Endothelial cell of umbilical vein (primary cell): ENCODE data around the gene RALGPS1. TPM values are rescaled to one million over a fixed set of nuclear protein-coding genes. Genes with fewer than 3 reads are reported as not detected.

Experiments
- BruUV-seq: library from RNA; stranded (reverse); fragments of 400-500 nt; replicated peaks from 2 replicates; lab custom pipeline; 2021; lab: Mats Ljungman, UMichigan
- CTCF ChIA-PET: fragments of 300-600, 350-600 bp; sonication (Branson Sonifier 250); formaldehyde crosslinking; loops from one replicate; lab custom pipeline; 2021; ENCODE audit warnings: antibody characterized with exemption, inconsistent platforms; lab: Charles Lee
- POLR2A ChIA-PET: fragments of 300-600, 350-600 bp; sonication (Branson Sonifier 250); formaldehyde crosslinking; loops from one replicate; lab custom pipeline; 2021; ENCODE audit warnings: antibody characterized with exemption, inconsistent platforms; lab: Charles Lee
- DNase-seq: peaks from one replicate; pipeline ENCODE4 v3.0.0-alpha.2; 2011; ENCODE audit warnings: low read depth, low spot score
- FAIRE-seq: peaks from 2 replicates; lab custom pipeline; 2011; peaks lifted over from hg19 to GRCh38; lab: Jason Lieb, UNC
- H2AFZ ChIP-seq: 2 replicates; pipeline ENCODE4 v1.6.0; 2012; ENCODE audit warnings: low read depth, low read length, control low read depth, inconsistent platforms
- H3K27ac ChIP-seq: 2 replicates; pipeline ENCODE4 v1.5.1; 2011; ENCODE audit warnings: low read depth, mild to moderate bottlenecking, control low read depth, low read length, moderate library complexity; ENCODE audit not compliant: insufficient read depth
- H3K27me3 ChIP-seq, 2 experiments: 2 replicates each; pipeline versions ENCODE4 v1.6.0 to v1.6.1; 2011; ENCODE audit warnings: low read length in 2 of 2, mixed read lengths in 1 of 2; ENCODE audit not compliant: control insufficient read depth in 2 of 2, insufficient read depth in 2 of 2
- H3K36me3 ChIP-seq, 2 experiments: 2 replicates in 1 of 2; 3 replicates in 1 of 2; pipeline ENCODE4 v1.5.1; 2011; ENCODE audit warnings: low read length in 2 of 2, mild to moderate bottlenecking in 1 of 2, moderate library complexity in 1 of 2; ENCODE audit not compliant: control insufficient read depth in 2 of 2, insufficient read depth in 2 of 2; ENCODE audit errors: extremely low read depth in 1 of 2
- H3K4me1 ChIP-seq: 3 replicates; pipeline ENCODE4 v1.5.1; 2011; ENCODE audit warnings: mild to moderate bottlenecking, low read length; ENCODE audit not compliant: control insufficient read depth, insufficient read depth; ENCODE audit errors: extremely low read depth
- H3K4me2 ChIP-seq: 2 replicates; pipeline ENCODE4 v1.6.1; 2011; ENCODE audit warnings: low read length, control low read depth, mixed read lengths; ENCODE audit not compliant: insufficient read depth
- H3K4me3 ChIP-seq, 3 experiments: fragments of 200-600 bp in 1 of 3; sonication (generic), shearing (Covaris generic) in 1 of 3; replicated peaks in 1 of 3; 2 replicates each; pipeline ENCODE4 v1.5.1; 2011 to 2016; ENCODE audit warnings: control low read depth in 3 of 3, low read length in 3 of 3, mild to moderate bottlenecking in 2 of 3, inconsistent platforms in 1 of 3, low read depth in 1 of 3, moderate library complexity in 1 of 3; ENCODE audit not compliant: insufficient read depth in 1 of 3
- H3K79me2 ChIP-seq: 2 replicates; pipeline ENCODE4 v1.6.0; 2012; ENCODE audit warnings: low read length, inconsistent platforms; ENCODE audit not compliant: control insufficient read depth, insufficient read depth
- H3K9ac ChIP-seq: replicated peaks from 2 replicates; pipeline ENCODE3; 2011; ENCODE audit warnings: low read length, control low read depth; ENCODE audit not compliant: insufficient read depth; ENCODE audit errors: extremely low read depth
- H3K9me1 ChIP-seq: replicated peaks from 3 replicates; pipeline ENCODE4 v1.6.0; 2011; ENCODE audit warnings: mild to moderate bottlenecking, low read length; ENCODE audit not compliant: control insufficient read depth, insufficient read depth; ENCODE audit errors: extremely low read depth
- H3K9me3 ChIP-seq: replicated peaks from 2 replicates; pipeline ENCODE4 v1.5.1; 2012; ENCODE audit warnings: low read length, inconsistent platforms; ENCODE audit not compliant: control insufficient read depth, insufficient read depth
- H4K20me1 ChIP-seq: replicated peaks from 2 replicates; pipeline ENCODE3; 2011; ENCODE audit warnings: mild to moderate bottlenecking, low read length; ENCODE audit not compliant: control insufficient read depth, insufficient read depth; ENCODE audit errors: extremely low read depth
- EZH2 ChIP-seq: IDR thresholded peaks from 2 replicates; pipeline ENCODE4 v1.6.1; 2012; ENCODE audit warnings: borderline replicate concordance, low read depth, mild to moderate bottlenecking, moderate library complexity, low read length, inconsistent platforms; ENCODE audit not compliant: severe bottlenecking
- FOS ChIP-seq: IDR thresholded peaks from 2 replicates; pipeline ENCODE4 v1.6.1; 2011; ENCODE audit warnings: mild to moderate bottlenecking, low read length, moderate library complexity, borderline replicate concordance; ENCODE audit not compliant: insufficient read depth
- GATA2 ChIP-seq: IDR thresholded peaks from 2 replicates; pipeline ENCODE4 v1.7.0; 2011; ENCODE audit warnings: low read depth, mild to moderate bottlenecking, moderate library complexity, mixed read lengths, low read length; ENCODE audit not compliant: insufficient read length, insufficient read depth
- JUN ChIP-seq: IDR thresholded peaks from 2 replicates; pipeline ENCODE4 v1.6.1; 2011; ENCODE audit warnings: borderline replicate concordance, low read depth; ENCODE audit not compliant: insufficient read length, insufficient read depth
- MYC ChIP-seq: IDR thresholded peaks from one replicate; pipeline ENCODE4 v1.6.1; 2011; ENCODE audit warnings: mild to moderate bottlenecking, low read depth, low read length
- POLR2A ChIP-seq: IDR thresholded peaks from 2 replicates; pipeline ENCODE4 v1.6.1; 2012; ENCODE audit warnings: low read depth, mild to moderate bottlenecking, control low read depth, low read length
- POLR2AphosphoS5 ChIP-seq: IDR thresholded peaks from 2 replicates; pipeline ENCODE4 v1.6.1; 2012; ENCODE audit warnings: low read depth, mild to moderate bottlenecking, control low read depth, low read length, moderate library complexity; ENCODE audit not compliant: insufficient read depth
- dilution Hi-C: fragments of 300-500 bp; cut with MboI; formaldehyde crosslinking; loops from one replicate; pipeline ENCODE4 v1.15.0; 2019; ENCODE audit warnings: low sequenced_read_pairs; ENCODE audit not compliant: extremely low pct_ligation_motif_present
- intact Hi-C: fragments of 100-400 bp; cut with micrococcal nuclease; formaldehyde crosslinking; loops from one replicate; pipeline ENCODE4 v1.10.0; 2022
- polyA plus RNA-seq, 4 experiments: library from polyadenylated mRNA; depleted of rRNA in 3 of 4; stranded (reverse) in 3 of 4; unstranded in 1 of 4; fragments of >200 nt; gene quantifications; 2 replicates each; pipeline versions ENCODE4 v1.2.1 to v1.2.3, GENCODE V29; 2011 to 2012; ENCODE audit warnings: missing spikeins in 1 of 4
- total RNA-seq: library from RNA; stranded (reverse); gene quantifications from 2 replicates; pipeline ENCODE4 v1.2.3, GENCODE V29; 2021
- TF ChIP-seq, protein P1 (sequence below): IDR thresholded peaks from 2 replicates; pipeline ENCODE4 v1.6.1; 2011; ENCODE audit not compliant: insufficient read depth, insufficient read length
- TF ChIP-seq, protein P2 (sequence below), 2 donors: IDR thresholded peaks; 1 replicate in 1 of 2; 2 replicates in 1 of 2; pipeline ENCODE4 v1.5.1; 2011; ENCODE audit warnings: low read length in 2 of 2, mild to moderate bottlenecking in 2 of 2, moderate library complexity in 2 of 2, control low read depth in 1 of 2, inconsistent platforms in 1 of 2, low read depth in 1 of 2; ENCODE audit not compliant: insufficient read depth in 1 of 2; ENCODE audit errors: extremely low read depth in 1 of 2

Gene RALGPS1
- total and polyA plus RNA-seq, 2 donors (not counting 3 experiments of a cell fraction or from before 2014, with no cell fraction given): 3.8 to 5.5 TPM

DNA sequence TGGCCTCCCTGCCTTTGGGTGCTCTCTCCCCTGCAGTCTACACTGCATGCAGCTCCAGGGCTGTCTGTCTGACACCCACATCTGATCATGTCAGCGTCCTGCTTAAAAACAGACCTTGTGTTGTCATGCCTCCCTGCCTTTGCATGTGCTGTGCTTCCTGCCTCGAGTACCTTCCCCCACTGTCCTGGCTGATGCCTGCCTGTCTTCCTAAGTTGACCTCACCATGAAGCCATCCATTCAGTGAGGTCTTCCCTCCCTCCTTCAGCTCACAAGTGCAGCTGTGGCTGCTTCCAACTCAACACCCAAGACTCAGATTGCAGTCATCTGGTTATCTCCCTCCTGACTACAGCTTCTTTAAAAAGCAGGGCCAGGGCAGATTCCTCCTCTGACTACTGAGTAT is 202.4 kb downstream of the RALGPS1 start:
- H3K9ac ChIP-seq: no peak overlapping the region
- dilution Hi-C loops (no loop called here), intact Hi-C loops (no loop called here)
- H3K27me3 ChIP-seq: no peaks in the 10 kb centered on the region
- H3K9me3 ChIP-seq: no peaks in the 10 kb centered on the region
- H3K79me2 ChIP-seq: peaks cover 3% of the 10 kb centered on the region
- H3K4me2 ChIP-seq: no peak overlapping the region
- H3K4me1 ChIP-seq: peaks cover 28% of the 10 kb centered on the region
- H4K20me1 ChIP-seq: no peaks in the 10 kb centered on the region
- no peak overlapping the region for H3K4me3 ChIP-seq
- DNase-seq (no peak), FAIRE-seq (no peak)
- ChIA-PET CTCF (no interaction called here), POLR2A (no interaction called here)
- H2AFZ ChIP-seq: no peak overlapping the region
- no peaks in the 10 kb centered on the region for H3K36me3 ChIP-seq
- no peak for TF ChIP-seq JUN
- TF ChIP-seq POLR2AphosphoS5: no peak
- no peak for TF ChIP-seq EZH2
- TF ChIP-seq, protein P1, sequence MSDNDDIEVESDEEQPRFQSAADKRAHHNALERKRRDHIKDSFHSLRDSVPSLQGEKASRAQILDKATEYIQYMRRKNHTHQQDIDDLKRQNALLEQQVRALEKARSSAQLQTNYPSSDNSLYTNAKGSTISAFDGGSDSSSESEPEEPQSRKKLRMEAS: no peak
- no peak for TF ChIP-seq FOS
- TF ChIP-seq POLR2A: no peak
- TF ChIP-seq, protein P2, sequence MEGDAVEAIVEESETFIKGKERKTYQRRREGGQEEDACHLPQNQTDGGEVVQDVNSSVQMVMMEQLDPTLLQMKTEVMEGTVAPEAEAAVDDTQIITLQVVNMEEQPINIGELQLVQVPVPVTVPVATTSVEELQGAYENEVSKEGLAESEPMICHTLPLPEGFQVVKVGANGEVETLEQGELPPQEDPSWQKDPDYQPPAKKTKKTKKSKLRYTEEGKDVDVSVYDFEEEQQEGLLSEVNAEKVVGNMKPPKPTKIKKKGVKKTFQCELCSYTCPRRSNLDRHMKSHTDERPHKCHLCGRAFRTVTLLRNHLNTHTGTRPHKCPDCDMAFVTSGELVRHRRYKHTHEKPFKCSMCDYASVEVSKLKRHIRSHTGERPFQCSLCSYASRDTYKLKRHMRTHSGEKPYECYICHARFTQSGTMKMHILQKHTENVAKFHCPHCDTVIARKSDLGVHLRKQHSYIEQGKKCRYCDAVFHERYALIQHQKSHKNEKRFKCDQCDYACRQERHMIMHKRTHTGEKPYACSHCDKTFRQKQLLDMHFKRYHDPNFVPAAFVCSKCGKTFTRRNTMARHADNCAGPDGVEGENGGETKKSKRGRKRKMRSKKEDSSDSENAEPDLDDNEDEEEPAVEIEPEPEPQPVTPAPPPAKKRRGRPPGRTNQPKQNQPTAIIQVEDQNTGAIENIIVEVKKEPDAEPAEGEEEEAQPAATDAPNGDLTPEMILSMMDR (IDR thresholded peaks at IDR 0.05; ENCODE audit: extremely low read depth in 1 of 2, insufficient read depth in 1 of 2, low read depth in 1 of 2, low read length in 2 of 2): no peak
- TF ChIP-seq GATA2: no peak
- TF ChIP-seq MYC: no peak
- BruUV-seq: no TSS peak
- H3K9me1 ChIP-seq: no peaks in the 10 kb centered on the region
- H3K27ac ChIP-seq: no peak overlapping the region
